ENCODE measurements around the gene LTC4S.

DNA sequence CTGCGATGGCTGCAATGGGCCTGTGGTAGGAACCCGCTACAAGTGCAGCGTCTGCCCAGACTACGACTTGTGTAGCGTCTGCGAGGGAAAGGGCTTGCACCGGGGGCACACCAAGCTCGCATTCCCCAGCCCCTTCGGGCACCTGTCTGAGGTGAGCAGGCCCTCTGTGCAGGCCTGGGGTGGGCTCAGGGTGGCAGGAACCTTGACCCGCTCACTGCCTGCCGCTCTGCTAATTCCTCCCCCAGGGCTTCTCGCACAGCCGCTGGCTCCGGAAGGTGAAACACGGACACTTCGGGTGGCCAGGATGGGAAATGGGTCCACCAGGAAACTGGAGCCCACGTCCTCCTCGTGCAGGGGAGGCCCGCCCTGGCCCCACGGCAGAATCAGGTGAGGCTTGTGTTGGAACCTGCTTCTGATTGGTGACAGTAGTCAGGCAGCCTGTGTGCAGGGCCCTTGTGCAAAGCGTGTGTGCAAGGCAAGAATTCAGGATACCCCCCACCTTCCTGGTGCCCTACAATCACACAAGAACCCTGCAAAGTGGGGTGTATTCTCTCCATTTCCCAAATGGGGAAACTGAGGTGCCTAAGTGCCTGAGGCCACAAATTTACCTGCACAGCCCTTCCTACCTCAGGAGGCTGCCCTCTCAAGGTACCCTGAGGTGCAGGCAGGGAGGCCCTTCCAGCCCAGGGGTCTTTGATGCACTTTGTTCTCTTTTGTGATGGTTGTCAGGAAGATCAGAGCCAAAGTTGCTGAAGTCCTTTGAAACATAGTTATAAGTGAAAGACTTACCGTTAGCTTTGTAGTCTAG, 30.4 kb downstream of the LTC4S start:
- TF ChIP-seq, protein P1, sequence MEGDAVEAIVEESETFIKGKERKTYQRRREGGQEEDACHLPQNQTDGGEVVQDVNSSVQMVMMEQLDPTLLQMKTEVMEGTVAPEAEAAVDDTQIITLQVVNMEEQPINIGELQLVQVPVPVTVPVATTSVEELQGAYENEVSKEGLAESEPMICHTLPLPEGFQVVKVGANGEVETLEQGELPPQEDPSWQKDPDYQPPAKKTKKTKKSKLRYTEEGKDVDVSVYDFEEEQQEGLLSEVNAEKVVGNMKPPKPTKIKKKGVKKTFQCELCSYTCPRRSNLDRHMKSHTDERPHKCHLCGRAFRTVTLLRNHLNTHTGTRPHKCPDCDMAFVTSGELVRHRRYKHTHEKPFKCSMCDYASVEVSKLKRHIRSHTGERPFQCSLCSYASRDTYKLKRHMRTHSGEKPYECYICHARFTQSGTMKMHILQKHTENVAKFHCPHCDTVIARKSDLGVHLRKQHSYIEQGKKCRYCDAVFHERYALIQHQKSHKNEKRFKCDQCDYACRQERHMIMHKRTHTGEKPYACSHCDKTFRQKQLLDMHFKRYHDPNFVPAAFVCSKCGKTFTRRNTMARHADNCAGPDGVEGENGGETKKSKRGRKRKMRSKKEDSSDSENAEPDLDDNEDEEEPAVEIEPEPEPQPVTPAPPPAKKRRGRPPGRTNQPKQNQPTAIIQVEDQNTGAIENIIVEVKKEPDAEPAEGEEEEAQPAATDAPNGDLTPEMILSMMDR (IDR thresholded peaks at IDR 0.05): no peak
- peak in 1 of 3 donors; percentile 23 for TF ChIP-seq POLR2AphosphoS5 (IDR thresholded peaks at IDR 0.05)
- no peak for TF ChIP-seq POLR2A (IDR thresholded peaks at IDR 0.05)
